Uterus (tissue), 2 donors: ENCODE results near the gene PCDH17.

Experiments
- CTCF ChIP-seq, 4 experiments: fragments of 200-600 bp in 2 of 4; fragments of 450-650 bp in 2 of 4; sonication (generic) in 2 of 4; IDR thresholded peaks; one replicate each; pipeline ENCODE4 v1.5.1; 2016 to 2019; ENCODE audit warnings: antibody characterized with exemption in 4 of 4, mild to moderate bottlenecking in 2 of 4, moderate library complexity in 1 of 4
- POLR2A ChIP-seq, 2 donors: fragments of 450-650 bp; IDR thresholded peaks; one replicate each; pipeline ENCODE4 v1.6.1; 2016; ENCODE audit warnings: antibody characterized with exemption in 2 of 2, mild to moderate bottlenecking in 1 of 2, moderate library complexity in 1 of 2

GRCh38 chr13:57666131-57666953, 34.8 kb downstream of the PCDH17 start:
- TF ChIP-seq CTCF (IDR thresholded peaks at IDR 0.05) (no peak), POLR2A (IDR thresholded peaks at IDR 0.05) (no peak)
